ENCODE data around the gene PSME3IP1.

PSME3IP1 gene

GRCh38 chr16:57127836-57128235, 58.0 kb downstream of the PSME3IP1 start:
- H3K27me3 ChIP-seq (ENCODE audit: insufficient read depth, poor library complexity, severe bottlenecking) = no peaks in the 10 kb centered on the region
- DNase-seq (ENCODE audit: low read depth in 1 of 2, low spot score in 1 of 2) = no peak
- TF ChIP-seq GABPA (IDR thresholded peaks at IDR 0.05; ENCODE audit: low read depth) = no peak
- TF ChIP-seq SPI1 (IDR thresholded peaks at IDR 0.05; ENCODE audit: borderline replicate concordance, low read depth) = no peak
- TF ChIP-seq POLR2AphosphoS5 (IDR thresholded peaks at IDR 0.05; ENCODE audit: low read depth) = no peak
- TF ChIP-seq CTCF (IDR thresholded peaks at IDR 0.05; ENCODE audit: insufficient read depth, low read length) = no peak
- no peak for TF ChIP-seq REST (IDR thresholded peaks at IDR 0.05; ENCODE audit: insufficient replicate concordance, low read depth)

GRCh38 chr16:57127037-57127763, 58.6 kb downstream of the PSME3IP1 start:
- H3K27me3 ChIP-seq (ENCODE audit: insufficient read depth, poor library complexity, severe bottlenecking) = no peaks in the 10 kb centered on the region
- TF ChIP-seq GABPA (IDR thresholded peaks at IDR 0.05; ENCODE audit: low read depth) (no peak), POLR2AphosphoS5 (IDR thresholded peaks at IDR 0.05; ENCODE audit: low read depth) (no peak), REST (IDR thresholded peaks at IDR 0.05; ENCODE audit: insufficient replicate concordance, low read depth) (no peak), SPI1 (IDR thresholded peaks at IDR 0.05; ENCODE audit: borderline replicate concordance, low read depth) (no peak)
- no peak for DNase-seq (ENCODE audit: low read depth in 1 of 2, low spot score in 1 of 2)
- H3K4me3 ChIP-seq (replicated peaks; ENCODE audit: insufficient read depth, low read length) = no peak overlapping the region
- no peak overlapping the region for H3K27ac ChIP-seq (replicated peaks)

More at GRCh38 chr16:57127836-57128235, 58.0 kb downstream of the PSME3IP1 start:
- Histone ChIP-seq H3K4me3 (replicated peaks; ENCODE audit: insufficient read depth, low read length) (no peak overlapping the region), H3K27ac (replicated peaks) (no peak overlapping the region)

- H3K27ac ChIP-seq (replicated peaks) = no peak overlapping the region
- TF ChIP-seq CTCF (IDR thresholded peaks at IDR 0.05; ENCODE audit: insufficient read depth, low read length) = no peak
- no peak for TF ChIP-seq REST (IDR thresholded peaks at IDR 0.05; ENCODE audit: insufficient replicate concordance, low read depth)
- no peak for TF ChIP-seq SPI1 (IDR thresholded peaks at IDR 0.05; ENCODE audit: borderline replicate concordance, low read depth)
- TF ChIP-seq GABPA (IDR thresholded peaks at IDR 0.05; ENCODE audit: low read depth) = no peak
- TF ChIP-seq POLR2AphosphoS5 (IDR thresholded peaks at IDR 0.05; ENCODE audit: low read depth) = no peak
- H3K27me3 ChIP-seq (ENCODE audit: insufficient read depth, poor library complexity, severe bottlenecking) = no peaks in the 10 kb centered on the region
- H3K4me3 ChIP-seq (replicated peaks; ENCODE audit: insufficient read depth, low read length) = no peak overlapping the region
- DNase-seq (ENCODE audit: low read depth in 1 of 2, low spot score in 1 of 2) = no peak
Observed at GRCh38 chr16:57126411-57126810, 59.4 kb downstream of the PSME3IP1 start.
